ENCODE data around the gene FAM234B.

The FAM234B gene, protein sequence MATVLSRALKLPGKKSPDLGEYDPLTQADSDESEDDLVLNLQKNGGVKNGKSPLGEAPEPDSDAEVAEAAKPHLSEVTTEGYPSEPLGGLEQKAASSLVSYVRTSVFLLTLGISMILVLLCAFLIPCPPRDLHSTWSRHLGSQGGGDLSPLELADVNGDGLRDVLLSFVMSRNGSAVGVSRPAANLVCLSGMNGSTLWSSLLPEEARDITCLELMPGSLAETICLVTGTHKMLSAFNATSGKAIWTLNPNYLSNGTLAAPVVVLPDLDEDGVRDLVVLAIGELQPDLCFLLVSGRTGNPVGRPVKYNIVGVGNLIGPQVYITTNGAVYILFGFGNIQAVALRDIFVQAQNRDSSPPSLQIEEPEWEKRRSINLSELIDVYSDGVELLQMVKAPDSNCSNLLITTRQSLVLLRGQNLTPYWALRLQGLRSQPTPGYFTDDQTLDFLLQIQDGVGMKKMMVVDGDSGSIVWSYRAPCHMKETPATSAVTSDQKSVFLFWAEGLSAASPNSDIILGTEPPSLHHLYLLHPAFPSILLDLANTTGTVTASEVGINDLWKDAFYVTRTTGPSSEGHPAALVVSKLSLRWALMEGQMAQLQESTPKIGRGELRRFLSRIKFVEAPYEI

GRCh38 chr12:13044002-13044905 is at the start of gene FAM234B:
FAM234B (plus strand) TSS chr12:13044381; CDS start chr12:13044404, 23 bp downstream.
- peak; percentile 32 for DNase-seq

GRCh38 chr12:12995088-12995487 is 49.1 kb upstream of the FAM234B start:
- no peak for DNase-seq

- DNase-seq, result no peak
Observed at GRCh38 chr12:12996209-12996608, 48.0 kb upstream of the FAM234B start.

GRCh38 chr12:12997156-12997555 is 47.0 kb upstream of the FAM234B start:
- no peak for DNase-seq

GRCh38 chr12:12997734-12998133 is 46.4 kb upstream of the FAM234B start:
- no peak for DNase-seq

- DNase-seq, result no peak
Observed at GRCh38 chr12:12998248-12998647, 45.9 kb upstream of the FAM234B start.

- no peak for DNase-seq
Observed at GRCh38 chr12:12999271-12999958, 44.8 kb upstream of the FAM234B start.

- DNase-seq, result peak; percentile 79
Observed at GRCh38 chr12:12999959-13000615, 44.1 kb upstream of the FAM234B start, which contains the start of gene HEBP1. HEBP1 (minus strand) TSS chr12:13000265; CDS start chr12:13000114, 151 bp downstream.

DNA sequence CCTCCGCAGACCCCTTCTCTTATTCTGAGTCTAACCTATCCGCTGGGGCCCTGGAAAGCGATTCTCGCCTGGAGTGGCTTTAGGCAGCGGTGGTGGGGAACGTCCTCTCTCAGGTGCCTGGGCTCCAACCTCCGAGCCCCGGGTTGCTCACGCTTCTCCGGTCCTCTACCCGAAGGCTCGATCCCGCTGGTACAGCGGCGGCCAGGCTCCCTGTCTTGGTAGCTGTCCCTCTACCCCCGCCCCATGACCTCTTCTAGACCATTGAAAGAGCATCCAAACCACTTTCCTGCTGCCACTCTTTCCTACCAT is 43.6 kb upstream of the FAM234B start:
- peak; percentile 21 for DNase-seq

DNA sequence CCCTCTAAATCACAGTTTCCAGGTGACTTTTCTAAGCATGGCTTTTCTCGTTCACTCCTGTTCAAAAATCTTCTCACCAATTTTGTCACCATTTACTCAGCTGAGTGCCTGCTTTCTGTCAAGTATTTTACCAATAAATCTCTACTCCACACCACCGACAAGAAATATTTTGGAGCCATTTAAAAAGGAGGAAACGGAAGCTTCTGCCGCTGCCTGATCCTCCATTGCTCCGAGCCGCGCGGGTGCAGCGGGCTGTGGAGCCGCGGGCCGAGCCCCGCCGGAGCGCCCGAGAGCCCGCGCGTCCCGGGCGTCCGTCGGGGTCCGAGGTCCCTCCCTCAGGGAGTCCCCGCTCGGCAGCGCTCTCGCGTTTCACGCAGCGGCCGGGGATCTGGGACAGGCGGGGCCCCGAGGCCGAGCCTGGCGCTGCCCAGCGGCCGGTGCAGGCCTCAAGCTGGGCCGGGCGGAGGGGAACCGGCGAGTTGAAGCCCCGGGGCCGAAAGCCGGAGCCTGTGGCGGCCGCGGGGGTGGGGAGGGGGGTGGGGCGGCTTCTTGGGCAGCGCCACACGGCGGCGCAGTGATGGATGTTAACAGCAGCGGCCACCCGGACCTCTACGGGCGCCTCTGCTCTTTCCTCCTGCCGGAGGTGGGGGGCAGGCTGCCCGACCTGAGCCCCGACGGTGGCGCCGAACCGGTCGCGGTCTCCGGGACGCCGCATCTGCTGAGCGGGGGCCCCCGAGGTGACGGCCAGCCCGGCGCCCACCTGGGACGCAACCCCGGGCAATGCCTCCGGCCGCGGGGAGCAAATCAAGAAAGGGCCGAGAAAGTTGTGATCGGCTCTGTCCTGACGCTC is 43.0 kb upstream of the FAM234B start:
- DNase-seq, result no peak

GRCh38 chr12:13001775-13002040 is 42.5 kb upstream of the FAM234B start:
- DNase-seq, result no peak

DNA sequence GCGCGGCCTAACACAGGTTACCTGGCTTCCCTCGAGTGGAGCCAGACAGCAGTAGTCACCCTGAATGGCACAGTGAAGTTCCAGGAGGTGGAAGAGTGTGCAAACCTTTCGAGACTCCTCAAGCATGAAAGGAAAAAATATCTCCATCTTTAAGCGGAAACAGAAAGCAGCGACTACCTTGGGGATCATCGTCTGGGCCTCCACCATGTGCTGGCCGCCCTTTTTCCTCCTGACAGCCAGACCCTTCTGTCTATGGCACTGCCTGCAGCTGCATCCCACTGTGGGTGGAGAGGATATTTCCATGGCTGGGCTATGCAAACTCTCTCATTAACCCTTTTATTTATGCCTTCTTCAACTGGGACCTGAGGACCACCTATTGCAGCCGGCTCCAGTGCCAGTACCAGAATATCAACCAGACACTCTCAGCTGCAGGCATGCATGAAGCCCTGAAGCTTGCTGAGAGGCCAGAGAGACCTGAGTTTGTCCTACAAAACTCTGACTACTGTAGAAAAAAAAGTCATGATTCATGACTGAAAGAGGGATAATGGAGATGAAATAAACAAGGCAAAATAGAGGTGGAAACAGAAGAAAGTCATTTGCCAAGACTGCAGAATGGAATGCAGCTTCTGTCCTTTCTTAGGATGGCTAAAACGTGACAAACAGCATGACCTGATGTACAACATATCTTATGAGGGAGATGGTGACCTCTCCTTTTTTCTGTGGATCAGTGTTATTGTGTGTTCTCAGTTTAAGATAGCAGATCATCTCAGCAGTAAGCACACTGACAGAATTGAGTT is 41.7 kb upstream of the FAM234B start:
- DNase-seq, result no peak

DNA sequence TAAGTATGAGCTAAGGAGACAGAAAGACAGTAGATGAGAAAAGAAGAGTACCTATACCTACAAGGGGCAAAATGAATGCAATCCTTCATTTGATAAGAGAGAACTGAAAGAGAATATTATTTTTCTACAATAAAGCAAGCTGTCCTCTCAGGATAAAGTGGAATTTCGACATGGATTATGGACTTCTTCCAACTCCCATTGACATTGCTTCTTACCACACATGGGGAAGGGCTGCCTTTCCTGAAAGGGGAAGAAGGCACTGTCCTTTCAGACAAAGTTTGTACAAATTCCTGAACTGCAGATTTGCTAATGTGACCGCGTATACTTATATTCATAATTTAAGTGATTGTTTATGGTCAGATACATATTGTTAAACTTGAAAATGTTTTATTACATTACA is 39.8 kb upstream of the FAM234B start:
- DNase-seq, result no peak

DNA sequence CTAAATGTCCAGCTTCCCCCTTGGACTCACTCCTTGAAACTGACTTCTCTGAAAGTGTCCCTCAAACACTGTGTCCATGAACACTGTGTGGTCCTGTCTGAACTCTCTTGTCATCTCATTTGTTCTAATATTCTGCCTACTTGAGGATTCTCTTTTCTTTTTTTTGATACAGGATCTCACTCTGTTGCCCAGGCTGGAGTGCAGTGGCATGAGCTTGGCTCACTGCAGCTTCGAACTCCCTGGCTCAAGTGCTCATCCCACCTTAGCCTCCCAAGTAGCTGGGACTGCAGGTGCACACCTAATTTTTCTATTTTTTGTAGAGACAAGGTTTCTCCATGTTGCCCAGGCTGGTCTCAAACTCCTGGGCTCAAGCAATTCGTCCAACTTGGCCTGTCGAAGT is 39.2 kb upstream of the FAM234B start:
- DNase-seq, result no peak

GRCh38 chr12:13005649-13006048 is 38.5 kb upstream of the FAM234B start:
- peak; percentile 16 for DNase-seq

GRCh38 chr12:13007496-13008233 is 36.5 kb upstream of the FAM234B start:
- no peak for DNase-seq

DNA sequence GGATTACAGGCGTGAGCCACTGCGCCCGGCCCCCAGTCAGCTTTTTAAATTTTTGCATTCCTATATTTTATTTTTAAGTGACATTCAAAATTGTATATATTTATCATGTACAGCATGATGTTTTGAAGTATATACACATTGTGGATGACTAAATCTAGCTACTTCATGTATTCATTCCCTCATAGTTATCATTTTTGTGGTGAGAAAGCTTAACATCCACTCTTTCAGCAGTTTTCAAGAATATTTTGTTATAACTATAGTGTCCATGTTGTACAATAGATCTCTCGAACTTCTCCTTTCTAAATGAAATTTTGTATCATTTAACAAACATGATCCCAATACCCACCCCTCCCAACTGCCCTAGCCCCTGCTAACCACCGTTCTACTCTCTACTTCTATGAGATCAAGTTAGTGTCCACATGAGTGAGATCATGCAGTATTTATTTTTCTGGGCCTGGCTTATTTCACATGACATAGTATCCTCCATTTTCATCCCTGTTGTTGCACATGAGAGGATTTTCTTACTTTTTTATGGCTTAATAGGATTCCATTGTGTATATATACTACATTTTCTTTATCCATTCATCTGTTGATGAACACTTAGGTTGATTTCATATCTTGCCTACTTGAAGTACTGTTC is 35.3 kb upstream of the FAM234B start:
- no peak for DNase-seq

DNA sequence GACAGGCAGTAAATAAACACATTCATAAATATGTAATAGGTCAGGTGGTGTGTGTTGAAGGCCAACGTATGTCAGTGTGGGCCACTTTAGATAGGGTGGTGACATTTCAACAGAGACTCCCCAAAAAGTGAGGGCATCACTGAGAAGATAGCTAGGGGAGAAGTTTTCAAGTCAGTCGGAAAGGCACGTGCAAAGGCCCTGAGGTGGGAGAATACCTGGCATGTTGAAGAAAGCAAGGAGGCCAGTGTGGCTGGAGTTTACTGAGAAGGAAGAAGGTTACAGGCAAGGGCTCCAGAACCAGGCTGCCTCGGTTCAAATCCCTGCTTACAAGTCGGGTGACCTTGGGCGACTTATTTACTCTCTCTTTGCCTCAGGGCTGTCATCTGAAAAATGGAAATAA is 33.1 kb upstream of the FAM234B start:
- no peak for DNase-seq

DNA sequence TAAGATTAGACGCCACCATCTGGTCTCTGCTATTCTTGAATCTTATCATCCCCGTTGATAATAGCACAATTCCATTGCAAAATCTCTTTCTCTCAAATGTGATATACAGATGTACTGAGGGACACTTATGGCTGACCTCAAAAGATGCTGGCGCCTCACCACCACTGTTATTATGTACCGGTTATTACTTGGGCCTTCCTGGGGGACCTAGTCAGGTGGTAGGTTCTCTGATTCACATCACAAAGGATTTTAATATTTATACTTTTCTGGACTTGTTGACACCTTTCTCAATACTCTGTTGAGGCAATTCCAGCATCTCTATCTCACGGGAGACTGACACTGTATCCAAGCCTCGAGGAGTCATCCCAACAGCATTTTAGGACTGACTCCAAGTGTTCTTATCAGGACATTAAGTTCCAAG is 21.3 kb upstream of the FAM234B start:
- DNase-seq, result no peak

Measured in NCI-H774 (cell line).